HG03457 (cell line): ENCODE data around the gene DPEP3.
"Not testable (repeated sequence)": the region's sequence is repeated elsewhere in the genome, so short reads cannot be mapped to it uniquely, and the experiment has no call there.

ENCODE experiments used
- ATAC-seq: cut with Tn5 transposase; IDR thresholded peaks from one replicate; pipeline ENCODE4 v1.9.1; 2021; ENCODE audit warnings: moderate number of reproducible peaks; ENCODE audit not compliant: unreplicated experiment

The DPEP3 gene

GRCh38 chr16:67945392-67945933 is 34.8 kb downstream of the DPEP3 start:
- no peak for ATAC-seq

- ATAC-seq = no peak
These were observed 35.5 kb downstream of the DPEP3 start for GRCh38 chr16:67944690-67945391.

GRCh38 chr16:67943619-67944504 is 36.4 kb downstream of the DPEP3 start, which contains the start of gene LCAT:
Gene LCAT, minus strand, starts transcription at chr16:67944120. Its CDS starts 19 bp downstream, at chr16:67944101.
- ATAC-seq = no peak

- ATAC-seq = no peak
These were observed 37.1 kb downstream of the DPEP3 start for GRCh38 chr16:67943256-67943618.

GRCh38 chr16:67942510-67943255 is 37.6 kb downstream of the DPEP3 start:
- ATAC-seq = no peak

- ATAC-seq = no peak
These were observed 38.1 kb downstream of the DPEP3 start for GRCh38 chr16:67942200-67942509.

GRCh38 chr16:67941469-67942199 is 38.7 kb downstream of the DPEP3 start:
- no peak for ATAC-seq

- ATAC-seq = no peak
These were observed 39.7 kb downstream of the DPEP3 start for GRCh38 chr16:67940446-67941089.

- no peak for ATAC-seq
These were observed 40.5 kb downstream of the DPEP3 start for GRCh38 chr16:67939507-67940445.

- ATAC-seq = not testable (repeated sequence)
These were observed 42.6 kb downstream of the DPEP3 start for GRCh38 chr16:67937713-67938112.

- no peak for ATAC-seq
These were observed 43.3 kb downstream of the DPEP3 start for GRCh38 chr16:67936880-67937605.

- ATAC-seq = peak; percentile 35
These were observed 44.0 kb downstream of the DPEP3 start, which contains the start of gene PSMB10 for GRCh38 chr16:67936124-67936879. Gene PSMB10, minus strand, starts transcription at chr16:67936850. Its CDS starts 101 bp downstream, at chr16:67936749.

- ATAC-seq = peak; percentile 79
These were observed 44.7 kb downstream of the DPEP3 start for GRCh38 chr16:67935402-67936123.

- no peak for ATAC-seq
These were observed 45.2 kb downstream of the DPEP3 start for GRCh38 chr16:67935101-67935401.

GRCh38 chr16:67934306-67935100 is 45.8 kb downstream of the DPEP3 start:
- no peak for ATAC-seq

GRCh38 chr16:67933805-67934204 is 46.5 kb downstream of the DPEP3 start:
- ATAC-seq = no peak
